ENCODE results near the gene GINM1. TPM values are rescaled to one million over a fixed set of nuclear protein-coding genes. Genes with fewer than 3 reads are reported as not detected.

The GINM1 gene
- total RNA-seq, 1 donor from 2014 or later = 39.3 TPM

GRCh38 chr6:149560736-149561135, 5.4 kb upstream of the GINM1 start:
- H3K4me1 ChIP-seq = peaks cover 11% of the 10 kb centered on the region
- no peak overlapping the region for H3K27ac ChIP-seq
- peaks cover 4% of the 10 kb centered on the region for H3K27me3 ChIP-seq (ENCODE audit: low read depth)
- intact Hi-C loops (cut with DNase I) = no loop called here
- H3K4me3 ChIP-seq = no peak overlapping the region
- no peaks in the 10 kb centered on the region for H3K9me3 ChIP-seq
- TF ChIP-seq CTCF (IDR thresholded peaks at IDR 0.05) = peak; percentile 31
- ATAC-seq (peak in 1 of 2 donors; percentile 22), DNase-seq (no peak)
- no peaks in the 10 kb centered on the region for H3K36me3 ChIP-seq

DNA sequence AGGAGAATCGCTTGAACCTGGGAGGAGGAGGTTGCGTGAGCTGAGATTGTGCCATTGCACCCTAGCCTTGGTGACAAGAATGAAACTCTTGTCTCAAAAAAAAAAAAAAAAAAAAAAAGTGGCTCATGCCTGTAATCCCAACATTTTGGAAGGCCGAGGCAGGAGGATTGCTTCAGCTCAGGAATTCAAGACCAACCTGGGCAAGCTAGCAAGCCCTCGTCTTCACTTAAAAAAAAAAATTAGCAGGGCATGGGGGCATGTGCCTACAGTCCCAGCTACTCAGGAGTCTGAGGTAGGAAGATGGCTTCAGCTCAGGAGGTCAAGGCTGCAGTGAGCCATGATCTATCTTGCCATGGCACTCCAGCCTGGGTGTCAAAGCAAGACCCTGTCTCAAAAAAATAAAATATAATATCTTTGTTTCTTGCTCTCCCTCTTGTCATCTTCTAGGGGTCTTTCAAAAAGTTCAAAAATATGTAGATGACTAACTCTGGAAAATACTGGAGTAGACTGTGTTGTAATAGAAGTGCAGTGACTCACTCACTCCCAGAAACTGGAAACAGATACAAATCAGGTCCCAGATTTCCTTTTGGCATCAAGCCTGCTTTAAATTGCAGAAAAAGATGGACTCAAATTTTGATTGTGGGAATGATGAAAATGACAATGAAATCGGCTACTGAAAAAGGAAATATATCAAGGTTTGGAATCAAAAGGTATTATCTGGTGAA, 2.8 kb upstream of the GINM1 start:
- Histone ChIP-seq H3K27ac (no peak overlapping the region), H3K36me3 (no peaks in the 10 kb centered on the region), H3K9me3 (no peaks in the 10 kb centered on the region), H3K4me1 (peaks cover 20% of the 10 kb centered on the region), H3K27me3 (ENCODE audit: low read depth) (peaks cover 3% of the 10 kb centered on the region), H3K4me3 (no peak overlapping the region)
- TF ChIP-seq CTCF (IDR thresholded peaks at IDR 0.05) = no peak
- DNase-seq = no peak
- intact Hi-C loops (cut with DNase I) = no loop called here
- no peak for ATAC-seq

- no peak for TF ChIP-seq CTCF (IDR thresholded peaks at IDR 0.05)
- Histone ChIP-seq H3K27me3 (ENCODE audit: low read depth) (no peaks in the 10 kb centered on the region), H3K27ac (no peak overlapping the region), H3K4me1 (peaks cover 20% of the 10 kb centered on the region), H3K9me3 (no peaks in the 10 kb centered on the region), H3K4me3 (no peak overlapping the region), H3K36me3 (no peaks in the 10 kb centered on the region)
- ATAC-seq = no peak
- intact Hi-C loops (cut with DNase I) = no loop called here
- no peak for DNase-seq
Measured at GRCh38 chr6:149563928-149564325, 2.2 kb upstream of the GINM1 start.

GRCh38 chr6:149566410-149567193, 427 bp downstream of the GINM1 start:
- Histone ChIP-seq H3K27ac (peak overlapping the region; percentile 95), H3K4me3 (peak overlapping the region; percentile 95), H3K9me3 (no peaks in the 10 kb centered on the region), H3K36me3 (no peaks in the 10 kb centered on the region), H3K4me1 (peaks cover 20% of the 10 kb centered on the region), H3K27me3 (ENCODE audit: low read depth) (no peaks in the 10 kb centered on the region)
- DNase-seq = peak; percentile 72
- no peak for TF ChIP-seq CTCF (IDR thresholded peaks at IDR 0.05)
- intact Hi-C loops (cut with DNase I) = no loop called here
- ATAC-seq = peak; percentile 67 to 71

DNA sequence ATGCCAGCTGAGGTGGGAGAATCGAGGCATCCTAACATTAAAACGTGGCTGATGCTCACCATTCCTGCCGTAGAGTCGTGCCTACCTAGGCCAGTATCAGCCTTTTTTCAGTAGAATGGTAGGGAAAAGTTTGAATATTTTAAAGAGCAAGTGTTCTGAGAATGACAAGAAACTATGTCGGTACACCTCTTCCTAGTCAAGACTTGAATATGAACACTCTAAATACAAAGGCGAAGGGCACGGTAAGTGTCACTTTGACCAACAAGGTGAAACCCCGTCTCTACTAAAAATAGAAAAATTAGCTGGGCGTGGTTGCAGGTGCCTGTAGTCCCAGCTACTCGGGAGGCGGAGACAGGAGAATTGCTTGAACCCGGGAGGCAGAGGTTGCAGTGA, 1.0 kb downstream of the GINM1 start:
- peaks cover 20% of the 10 kb centered on the region for H3K4me1 ChIP-seq
- ATAC-seq (no peak), DNase-seq (no peak)
- peak overlapping the region; percentile 95 for H3K27ac ChIP-seq
- H3K27me3 ChIP-seq (ENCODE audit: low read depth) = no peaks in the 10 kb centered on the region
- TF ChIP-seq CTCF (IDR thresholded peaks at IDR 0.05) = no peak
- no peaks in the 10 kb centered on the region for H3K36me3 ChIP-seq
- intact Hi-C loops (cut with DNase I) = no loop called here
- peak overlapping the region; percentile 95 for H3K4me3 ChIP-seq
- H3K9me3 ChIP-seq = no peaks in the 10 kb centered on the region

Measured in lower lobe of right lung (tissue), 2 donors.